GM18867 (cell line): ENCODE results near the gene HELB.

Source experiments
- ATAC-seq: cut with Tn5 transposase; IDR thresholded peaks from one replicate; pipeline ENCODE4 v1.9.1; 2021; ENCODE audit warnings: mild to moderate bottlenecking, moderate library complexity; ENCODE audit not compliant: unreplicated experiment

HELB gene

DNA sequence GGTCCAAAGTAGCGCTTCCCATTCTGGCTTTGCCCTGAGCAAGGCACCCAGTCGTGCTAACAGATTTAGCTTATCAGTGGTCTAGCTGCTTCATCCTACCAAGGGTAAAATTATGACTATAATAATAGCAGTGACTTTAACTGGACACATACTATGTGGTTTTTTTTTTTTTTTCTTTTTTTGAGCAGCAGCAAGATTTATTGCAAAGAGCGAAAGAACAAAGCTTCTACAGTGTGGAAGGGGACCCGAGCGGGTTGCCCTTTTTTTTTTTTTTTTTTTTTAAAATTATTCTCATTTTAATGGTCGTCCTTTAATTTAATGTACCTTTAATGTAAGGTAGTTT is 505 bp downstream of the HELB start:
- peak; percentile 1 for ATAC-seq

DNA sequence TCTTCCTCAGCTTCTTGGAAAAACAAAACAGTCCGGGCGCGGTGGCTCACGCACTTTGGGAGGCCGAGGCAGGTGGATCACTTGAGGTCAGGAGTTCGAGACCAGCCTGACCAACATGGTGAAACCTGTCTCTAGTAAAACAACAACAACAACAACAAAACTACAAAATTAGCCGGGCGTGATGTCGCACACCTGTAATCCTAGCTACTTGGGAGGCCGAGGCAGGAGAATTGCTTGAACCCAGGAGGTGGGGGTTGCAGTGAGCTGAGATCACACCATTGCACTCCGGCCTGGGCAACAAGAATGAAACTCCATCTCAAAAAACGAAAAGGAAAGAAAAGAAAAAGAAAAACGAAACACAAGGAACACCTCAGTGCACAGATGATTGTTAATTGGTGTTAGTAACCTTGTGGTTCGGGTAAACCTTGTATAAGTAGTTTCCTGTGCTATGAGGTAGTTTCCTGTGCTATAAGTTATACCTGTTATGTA is 1.1 kb downstream of the HELB start:
- peak; percentile 70 for ATAC-seq

DNA sequence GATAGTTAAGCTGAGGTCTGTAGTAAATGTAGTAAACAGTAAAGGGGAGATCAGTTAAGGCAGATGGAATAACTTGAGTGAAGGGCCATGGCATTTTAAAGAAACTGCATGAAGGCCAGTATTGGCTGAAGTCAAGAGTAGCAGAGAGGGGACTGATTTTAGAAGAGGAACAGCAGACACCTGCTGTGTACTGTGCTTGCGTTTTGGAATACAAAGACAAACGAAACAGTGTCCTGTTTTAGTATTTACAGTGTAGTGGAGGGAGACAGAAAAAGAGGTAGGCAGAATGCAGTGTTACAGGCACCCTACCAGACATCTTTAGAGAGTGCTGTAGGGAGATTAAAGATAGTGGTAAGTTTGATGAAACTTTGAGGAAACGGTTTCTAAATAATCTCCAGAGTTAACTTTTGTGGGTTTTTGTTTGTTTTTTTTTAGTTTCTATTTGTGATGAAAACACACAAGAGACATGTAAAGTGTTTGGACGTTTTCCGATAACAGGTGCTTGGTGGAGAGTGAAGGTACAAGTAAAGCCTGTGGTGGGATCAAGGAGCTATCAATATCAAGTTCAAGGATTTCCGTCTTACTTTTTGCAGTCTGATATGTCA is 2.1 kb downstream of the HELB start:
- ATAC-seq, result no peak

GRCh38 chr12:66309606-66310005 is 7.3 kb downstream of the HELB start:
- no peak for ATAC-seq

- no peak for ATAC-seq
Measured at GRCh38 chr12:66312189-66312588, 9.9 kb downstream of the HELB start.

GRCh38 chr12:66314278-66314677 is 12.0 kb downstream of the HELB start:
- ATAC-seq, result no peak

DNA sequence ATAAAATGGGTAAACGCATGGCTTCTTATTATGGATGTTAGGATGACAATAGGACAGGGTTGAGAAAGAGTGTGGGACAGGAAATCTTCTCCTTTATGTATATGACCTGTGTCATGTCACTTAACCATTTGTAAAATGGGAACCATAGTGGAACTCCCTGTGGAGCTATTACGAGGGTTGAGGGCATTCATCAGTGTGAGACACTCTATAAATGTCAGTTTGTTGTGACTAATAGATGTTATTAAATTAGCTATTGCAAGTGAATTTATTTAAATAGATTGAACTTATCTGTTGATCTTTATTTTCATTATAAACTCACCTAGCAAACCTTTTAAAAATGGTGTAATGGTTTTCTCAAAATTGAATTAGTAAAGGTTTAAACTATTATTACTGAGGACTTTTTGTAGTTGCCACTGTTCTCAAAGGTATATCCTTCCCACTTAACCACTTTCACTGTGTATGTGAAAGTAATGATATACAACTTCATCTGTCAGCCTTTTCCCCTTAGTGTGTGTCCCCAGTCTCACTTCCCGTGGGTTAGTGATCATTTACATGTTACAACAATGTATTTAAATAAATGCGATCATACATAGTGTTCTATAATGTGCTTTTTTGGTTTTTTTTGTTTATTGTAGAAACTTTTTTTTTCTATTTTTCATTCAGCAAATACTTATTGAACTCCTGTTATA is 17.1 kb downstream of the HELB start:
- no peak for ATAC-seq

GRCh38 chr12:66320996-66321395 is 18.7 kb downstream of the HELB start:
- no peak for ATAC-seq

GRCh38 chr12:66321435-66321834 is 19.1 kb downstream of the HELB start:
- no peak for ATAC-seq

DNA sequence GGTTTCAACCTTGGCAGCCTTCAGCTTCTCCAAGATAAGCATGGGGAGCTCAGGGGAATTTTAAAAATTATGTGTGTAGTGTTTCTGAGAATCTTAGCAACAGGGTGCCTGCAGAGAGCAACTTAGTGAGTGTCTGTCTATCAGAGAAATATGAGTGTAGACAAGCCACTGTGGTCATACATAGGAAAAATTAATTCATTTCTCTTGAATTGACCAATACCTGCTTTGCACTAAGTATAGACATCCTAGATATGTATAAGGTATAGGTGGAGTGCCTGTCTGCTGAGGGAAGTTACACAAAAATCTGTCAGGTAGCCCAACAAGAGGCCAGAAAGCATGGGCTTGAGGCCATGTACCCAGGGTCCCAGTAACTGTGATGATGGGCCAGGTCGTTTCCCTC is 20.7 kb downstream of the HELB start:
- no peak for ATAC-seq

GRCh38 chr12:66329941-66330340 is 27.6 kb downstream of the HELB start:
- ATAC-seq, result no peak

- no peak for ATAC-seq
Measured at GRCh38 chr12:66331016-66331415, 28.7 kb downstream of the HELB start.

DNA sequence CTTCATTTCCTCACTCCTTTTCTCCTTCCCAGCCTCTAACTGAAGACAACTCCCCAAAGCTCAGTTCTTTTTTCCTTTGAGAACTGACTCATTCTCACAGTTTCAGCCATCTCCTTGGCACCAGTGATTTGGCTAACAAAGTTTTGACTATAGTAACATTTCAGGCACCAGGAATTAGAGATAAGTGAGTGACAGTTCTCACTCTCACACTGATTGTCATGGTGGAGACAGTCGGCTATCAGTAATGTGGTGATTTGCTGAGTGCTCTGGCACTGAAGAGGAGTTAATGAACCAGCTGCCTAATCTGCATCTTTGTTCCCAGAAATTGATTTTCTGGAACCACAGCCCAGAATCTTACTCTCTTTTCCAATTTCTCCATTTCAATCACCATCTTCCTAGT is 29.5 kb downstream of the HELB start:
- no peak for ATAC-seq

DNA sequence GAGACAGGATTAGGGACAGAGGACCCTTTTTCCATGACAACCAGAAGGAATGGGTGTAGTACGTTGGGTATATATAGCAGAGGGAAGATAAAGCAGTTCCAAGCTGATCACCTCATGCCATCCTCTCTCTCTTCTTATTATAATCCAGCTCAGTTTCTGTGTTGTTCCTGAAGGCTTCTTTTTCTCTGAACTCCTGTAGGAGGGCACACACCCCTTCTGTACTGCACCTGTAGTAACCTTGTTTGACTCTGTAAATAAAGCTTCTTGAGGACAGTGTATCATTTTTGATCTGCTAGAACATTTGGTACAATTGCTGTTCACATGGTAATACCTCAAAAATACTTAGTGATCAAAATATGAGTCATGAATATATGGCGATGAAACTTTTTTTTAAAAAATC is 33.5 kb downstream of the HELB start:
- no peak for ATAC-seq

DNA sequence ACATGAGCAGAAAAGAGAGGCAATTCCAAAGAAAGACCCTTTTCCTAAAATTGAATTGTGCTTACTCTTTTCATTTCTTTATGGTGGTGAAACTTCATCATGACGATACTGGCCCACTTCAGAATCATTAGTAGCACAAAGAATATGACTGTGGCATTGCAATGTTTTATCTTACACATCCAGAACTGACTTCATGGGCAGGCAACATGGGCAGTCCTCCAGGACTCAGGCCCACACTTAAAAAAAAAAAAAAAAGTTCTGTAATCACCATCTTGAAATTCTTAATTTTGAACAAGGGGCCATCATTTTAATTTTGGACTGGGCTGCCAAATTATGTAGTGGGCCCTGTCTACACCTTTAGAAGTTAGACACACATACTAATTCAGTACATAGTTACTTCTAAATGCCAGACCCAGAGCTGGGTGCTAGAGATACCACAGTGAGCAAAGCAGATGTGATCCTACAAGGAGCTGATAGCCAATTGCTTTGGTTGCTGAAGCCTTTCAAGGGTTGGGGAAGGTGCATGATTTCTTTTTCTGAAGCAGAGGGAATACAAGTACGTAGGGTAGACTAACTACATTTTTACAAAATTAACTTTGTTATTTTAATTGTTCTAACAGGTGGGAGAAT is 35.2 kb downstream of the HELB start:
- ATAC-seq, result no peak

- no peak for ATAC-seq
Measured at GRCh38 chr12:66340131-66340530, 37.8 kb downstream of the HELB start.

GRCh38 chr12:66341126-66341525 is 38.8 kb downstream of the HELB start:
- ATAC-seq, result no peak

DNA sequence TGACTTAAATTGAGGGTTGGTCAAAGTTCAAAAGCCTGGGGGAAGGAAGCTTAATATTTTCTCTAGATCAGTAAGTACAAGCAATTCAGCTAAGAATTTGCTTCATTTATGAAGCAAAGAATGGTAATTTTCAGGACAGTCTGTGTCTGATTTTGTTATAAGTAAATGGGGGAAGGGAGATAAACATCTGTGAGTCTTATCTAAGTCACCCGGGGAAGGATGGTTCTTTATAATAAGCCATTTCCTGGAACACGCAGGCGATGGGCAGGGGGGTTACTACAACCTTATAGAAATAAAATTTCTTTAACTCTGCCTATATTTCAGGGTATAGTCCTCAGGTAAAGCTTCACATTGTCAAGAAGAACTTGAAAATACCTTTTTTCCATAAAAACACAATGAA is 42.9 kb downstream of the HELB start:
- no peak for ATAC-seq

DNA sequence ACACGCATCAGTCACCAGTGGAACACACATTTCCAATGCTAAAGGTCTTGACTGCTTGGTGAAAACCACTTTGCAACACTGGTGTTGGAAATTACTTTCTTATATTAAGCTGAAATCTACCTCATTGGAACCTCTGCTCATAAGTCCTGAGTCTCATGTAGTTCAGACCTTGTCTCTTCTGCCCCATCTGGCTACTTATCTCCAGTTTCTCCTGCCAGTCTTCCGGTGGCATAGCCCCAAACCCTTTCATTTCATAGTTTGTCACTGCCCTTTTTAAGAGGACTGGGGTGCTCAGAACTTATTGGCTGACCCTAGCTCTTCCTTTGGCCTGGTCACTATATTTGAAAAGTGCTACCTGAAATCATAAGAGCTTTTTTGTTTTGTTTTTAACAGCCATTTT is 43.7 kb downstream of the HELB start:
- no peak for ATAC-seq

DNA sequence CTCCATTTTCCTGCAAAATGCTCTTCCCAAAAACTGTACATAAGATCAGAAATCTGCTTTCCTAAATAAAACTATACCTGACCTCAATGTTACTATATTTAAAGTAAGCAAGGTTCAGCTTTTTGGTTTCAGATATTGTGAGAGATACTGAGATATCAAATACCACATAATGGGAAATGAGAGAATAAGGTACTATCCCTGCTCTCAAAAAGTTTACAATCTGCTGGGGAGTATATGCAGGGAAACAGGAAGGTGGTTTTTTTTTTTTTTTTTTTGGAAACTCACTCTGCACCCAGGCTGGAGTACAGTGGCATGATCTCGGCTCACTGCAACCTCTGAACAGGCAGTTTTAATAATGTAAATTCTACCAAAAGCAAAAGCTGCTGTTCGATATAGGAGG is 49.0 kb downstream of the HELB start:
- ATAC-seq, result no peak

- ATAC-seq, result no peak
Measured at GRCh38 chr12:66352197-66352596, 49.9 kb downstream of the HELB start.

DNA sequence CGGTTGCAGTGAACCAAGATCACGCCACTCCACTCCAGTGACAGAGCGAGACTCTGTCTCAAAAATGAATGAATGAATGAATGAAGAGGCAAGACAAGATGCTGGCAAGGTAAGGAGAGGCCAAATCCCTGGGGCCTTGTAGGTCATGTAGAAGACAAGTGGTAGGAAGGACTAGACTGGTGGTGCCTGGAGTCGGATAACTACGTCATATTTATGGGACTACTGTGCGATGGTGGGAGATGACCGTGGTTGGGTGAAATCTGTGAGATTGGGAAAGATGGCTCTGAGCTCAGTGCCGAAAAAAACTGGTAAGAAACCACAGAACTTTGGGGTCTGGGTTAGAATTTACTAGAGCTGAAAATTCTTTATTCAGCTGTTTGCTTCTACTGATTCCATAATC is 50.6 kb downstream of the HELB start:
- no peak for ATAC-seq
